HL-60 (cell line): ENCODE measurements around the gene MAPK11.

Experiments
- DNase-seq, 2 experiments: peaks; one replicate each; pipeline ENCODE4 v3.0.0-alpha.2; 2010 to 2020; ENCODE audit warnings: low read depth in 1 of 2, low spot score in 1 of 2
- H3K27ac ChIP-seq: fragments of 250-450 bp; sonication (Bioruptor Pico); replicated peaks from 2 replicates; pipeline ENCODE4 v1.5.1; 2020; ENCODE audit warnings: mild to moderate bottlenecking, moderate library complexity
- H3K27me3 ChIP-seq: fragments of 250-450 bp; sonication (Bioruptor Pico); 2 replicates; pipeline ENCODE4 v1.5.1; 2021; ENCODE audit warnings: mild to moderate bottlenecking, moderate library complexity; ENCODE audit not compliant: insufficient read depth, poor library complexity, severe bottlenecking
- H3K4me3 ChIP-seq: replicated peaks from 2 replicates; pipeline ENCODE4 v1.5.1; 2011; ENCODE audit warnings: mild to moderate bottlenecking, control low read depth, low read length; ENCODE audit not compliant: insufficient read depth
- GABPA ChIP-seq: IDR thresholded peaks from 2 replicates; pipeline ENCODE4 v1.6.1; 2012; ENCODE audit warnings: low read depth
- POLR2AphosphoS5 ChIP-seq: IDR thresholded peaks from 2 replicates; pipeline ENCODE4 v1.6.1; 2012; ENCODE audit warnings: low read depth
- SPI1 ChIP-seq: IDR thresholded peaks from 2 replicates; pipeline ENCODE4 v1.6.1; 2012; ENCODE audit warnings: low read depth, mild to moderate bottlenecking, borderline replicate concordance
- TF ChIP-seq, protein P1 (sequence below): IDR thresholded peaks from 2 replicates; pipeline ENCODE4 v1.6.1; 2012; ENCODE audit warnings: low read depth; ENCODE audit not compliant: insufficient replicate concordance
- TF ChIP-seq, protein P2 (sequence below): IDR thresholded peaks from one replicate; pipeline ENCODE4 v1.5.1; 2011; ENCODE audit warnings: low read length, control low read depth, inconsistent platforms; ENCODE audit not compliant: insufficient read depth

Gene MAPK11

GRCh38 chr22:50287731-50288130 lies 17.6 kb upstream of the MAPK11 start:
- no peak overlapping the region for H3K4me3 ChIP-seq
- no peak overlapping the region for H3K27ac ChIP-seq
- TF ChIP-seq, protein P1, sequence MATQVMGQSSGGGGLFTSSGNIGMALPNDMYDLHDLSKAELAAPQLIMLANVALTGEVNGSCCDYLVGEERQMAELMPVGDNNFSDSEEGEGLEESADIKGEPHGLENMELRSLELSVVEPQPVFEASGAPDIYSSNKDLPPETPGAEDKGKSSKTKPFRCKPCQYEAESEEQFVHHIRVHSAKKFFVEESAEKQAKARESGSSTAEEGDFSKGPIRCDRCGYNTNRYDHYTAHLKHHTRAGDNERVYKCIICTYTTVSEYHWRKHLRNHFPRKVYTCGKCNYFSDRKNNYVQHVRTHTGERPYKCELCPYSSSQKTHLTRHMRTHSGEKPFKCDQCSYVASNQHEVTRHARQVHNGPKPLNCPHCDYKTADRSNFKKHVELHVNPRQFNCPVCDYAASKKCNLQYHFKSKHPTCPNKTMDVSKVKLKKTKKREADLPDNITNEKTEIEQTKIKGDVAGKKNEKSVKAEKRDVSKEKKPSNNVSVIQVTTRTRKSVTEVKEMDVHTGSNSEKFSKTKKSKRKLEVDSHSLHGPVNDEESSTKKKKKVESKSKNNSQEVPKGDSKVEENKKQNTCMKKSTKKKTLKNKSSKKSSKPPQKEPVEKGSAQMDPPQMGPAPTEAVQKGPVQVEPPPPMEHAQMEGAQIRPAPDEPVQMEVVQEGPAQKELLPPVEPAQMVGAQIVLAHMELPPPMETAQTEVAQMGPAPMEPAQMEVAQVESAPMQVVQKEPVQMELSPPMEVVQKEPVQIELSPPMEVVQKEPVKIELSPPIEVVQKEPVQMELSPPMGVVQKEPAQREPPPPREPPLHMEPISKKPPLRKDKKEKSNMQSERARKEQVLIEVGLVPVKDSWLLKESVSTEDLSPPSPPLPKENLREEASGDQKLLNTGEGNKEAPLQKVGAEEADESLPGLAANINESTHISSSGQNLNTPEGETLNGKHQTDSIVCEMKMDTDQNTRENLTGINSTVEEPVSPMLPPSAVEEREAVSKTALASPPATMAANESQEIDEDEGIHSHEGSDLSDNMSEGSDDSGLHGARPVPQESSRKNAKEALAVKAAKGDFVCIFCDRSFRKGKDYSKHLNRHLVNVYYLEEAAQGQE, result no peak
- TF ChIP-seq SPI1, result no peak
- H3K27me3 ChIP-seq, result no peaks in the 10 kb centered on the region
- no peak for DNase-seq

DNA sequence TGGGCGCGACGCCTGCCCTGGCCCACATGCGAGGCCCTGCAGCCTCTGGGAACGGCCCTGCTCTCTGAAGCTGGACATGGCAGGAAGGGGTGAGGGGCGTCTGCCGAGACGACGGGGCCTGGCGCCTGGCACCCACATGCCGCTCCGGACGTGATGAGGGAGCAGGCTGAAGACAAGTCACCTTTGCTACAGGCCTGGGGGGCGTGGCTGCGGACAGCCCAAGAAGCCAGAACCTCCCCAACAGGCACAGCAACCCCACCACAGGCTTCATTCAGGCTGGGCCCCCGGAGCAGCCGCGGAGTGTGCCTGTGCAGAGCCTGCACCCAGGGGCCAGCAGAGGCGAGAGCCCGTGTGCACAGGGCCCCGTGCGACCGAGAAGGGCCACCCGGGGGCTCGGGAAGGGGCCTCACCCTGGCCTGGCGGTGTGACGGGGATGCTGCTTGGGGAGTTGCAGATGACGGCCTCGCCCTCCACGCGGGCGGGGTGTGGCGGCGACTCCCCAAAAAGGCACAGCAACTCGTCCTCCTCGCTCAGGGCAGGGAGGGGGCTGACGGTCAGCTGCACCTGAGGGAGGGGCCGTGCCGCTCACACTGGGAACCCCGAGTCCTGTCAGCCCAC lies 16.6 kb upstream of the MAPK11 start:
- TF ChIP-seq SPI1, result no peak
- TF ChIP-seq, protein P1, result no peak
- TF ChIP-seq POLR2AphosphoS5, result no peak
- TF ChIP-seq GABPA, result no peak
- TF ChIP-seq, protein P2, sequence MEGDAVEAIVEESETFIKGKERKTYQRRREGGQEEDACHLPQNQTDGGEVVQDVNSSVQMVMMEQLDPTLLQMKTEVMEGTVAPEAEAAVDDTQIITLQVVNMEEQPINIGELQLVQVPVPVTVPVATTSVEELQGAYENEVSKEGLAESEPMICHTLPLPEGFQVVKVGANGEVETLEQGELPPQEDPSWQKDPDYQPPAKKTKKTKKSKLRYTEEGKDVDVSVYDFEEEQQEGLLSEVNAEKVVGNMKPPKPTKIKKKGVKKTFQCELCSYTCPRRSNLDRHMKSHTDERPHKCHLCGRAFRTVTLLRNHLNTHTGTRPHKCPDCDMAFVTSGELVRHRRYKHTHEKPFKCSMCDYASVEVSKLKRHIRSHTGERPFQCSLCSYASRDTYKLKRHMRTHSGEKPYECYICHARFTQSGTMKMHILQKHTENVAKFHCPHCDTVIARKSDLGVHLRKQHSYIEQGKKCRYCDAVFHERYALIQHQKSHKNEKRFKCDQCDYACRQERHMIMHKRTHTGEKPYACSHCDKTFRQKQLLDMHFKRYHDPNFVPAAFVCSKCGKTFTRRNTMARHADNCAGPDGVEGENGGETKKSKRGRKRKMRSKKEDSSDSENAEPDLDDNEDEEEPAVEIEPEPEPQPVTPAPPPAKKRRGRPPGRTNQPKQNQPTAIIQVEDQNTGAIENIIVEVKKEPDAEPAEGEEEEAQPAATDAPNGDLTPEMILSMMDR, result no peak
- no peak overlapping the region for H3K4me3 ChIP-seq
- DNase-seq, result no peak
- no peaks in the 10 kb centered on the region for H3K27me3 ChIP-seq
- no peak overlapping the region for H3K27ac ChIP-seq

DNA sequence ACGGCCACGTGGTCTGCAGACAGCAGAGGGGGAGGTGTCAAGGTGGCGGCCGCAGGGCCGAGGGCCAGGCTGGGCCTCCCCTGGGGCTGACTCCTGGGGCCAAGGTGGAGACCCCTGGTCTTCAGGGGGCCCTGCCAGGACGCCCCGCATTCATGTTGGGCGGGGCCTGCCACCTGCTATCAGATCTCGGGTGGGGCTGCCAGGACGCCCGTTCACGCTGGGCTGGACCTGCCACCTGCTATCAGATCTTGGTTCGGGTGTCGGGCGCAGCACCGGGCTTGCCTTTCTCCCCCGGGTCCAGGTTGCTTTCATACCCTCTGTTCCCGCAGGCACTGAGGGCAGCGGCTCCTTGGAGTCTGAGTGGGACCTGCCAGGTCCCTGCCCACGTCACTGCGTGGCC lies 16.1 kb upstream of the MAPK11 start:
- Histone ChIP-seq H3K27ac (no peak overlapping the region), H3K27me3 (no peaks in the 10 kb centered on the region), H3K4me3 (no peak overlapping the region)
- TF ChIP-seq GABPA, result no peak
- DNase-seq, result no peak

DNA sequence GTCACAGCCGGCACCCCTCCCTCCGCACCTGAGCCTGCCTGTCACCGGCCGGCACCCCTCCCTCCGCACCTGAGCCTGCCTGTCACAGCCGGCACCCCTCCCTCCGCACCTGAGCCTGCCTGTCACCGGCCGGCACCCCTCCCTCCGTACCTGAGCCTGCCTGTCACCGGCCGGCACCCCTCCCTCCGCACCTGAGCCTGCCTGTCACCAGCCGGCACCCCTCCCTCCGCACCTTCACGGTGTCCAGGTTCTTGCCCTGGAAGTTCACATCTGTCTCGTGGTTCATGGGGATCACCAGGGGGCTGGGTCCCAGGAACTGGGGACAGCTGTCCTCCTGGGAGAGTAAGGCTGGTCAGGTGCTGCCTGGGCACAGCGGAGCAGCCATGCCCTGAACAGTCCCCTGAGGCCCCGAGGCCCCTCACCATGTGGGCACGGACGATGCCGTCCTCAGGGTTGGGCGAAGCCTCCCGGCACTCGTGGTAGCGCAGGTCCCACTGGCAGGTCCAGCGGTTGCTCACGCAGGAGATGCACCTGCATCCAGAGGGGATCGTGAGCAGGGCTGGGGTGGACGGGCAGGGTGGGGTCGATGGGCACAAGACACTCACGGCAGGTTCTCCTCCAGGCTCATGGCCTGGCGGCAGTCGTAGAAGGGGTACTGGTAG lies 15.5 kb upstream of the MAPK11 start:
- Histone ChIP-seq H3K27ac (no peak overlapping the region), H3K27me3 (no peaks in the 10 kb centered on the region)
- TF ChIP-seq, protein P2, result no peak
- no peak for TF ChIP-seq POLR2AphosphoS5
- TF ChIP-seq GABPA, result no peak
- TF ChIP-seq, protein P1, result no peak
- TF ChIP-seq SPI1, result no peak

More for the DNA sequence above, 15.5 kb upstream of the MAPK11 start:
- DNase-seq, result no peak
- no peak overlapping the region for H3K4me3 ChIP-seq
